HG03280 (cell line): Measurements from ENCODE around the gene EVI5.

Experiments used
- ATAC-seq: cut with Tn5 transposase; IDR thresholded peaks from one replicate; pipeline ENCODE4 v1.9.1; 2021; ENCODE audit warnings: mild to moderate bottlenecking, moderate library complexity; ENCODE audit not compliant: unreplicated experiment

Gene EVI5

GRCh38 chr1:92466683-92467352 is 318.1 kb downstream of the EVI5 start:
- ATAC-seq = no peak

- no peak for ATAC-seq
Observed at GRCh38 chr1:92465256-92465647, 319.7 kb downstream of the EVI5 start.

- no peak for ATAC-seq
Observed at GRCh38 chr1:92464588-92465255, 320.2 kb downstream of the EVI5 start.

- ATAC-seq = no peak
Observed at GRCh38 chr1:92461364-92462097, 323.4 kb downstream of the EVI5 start.

- ATAC-seq = no peak
Observed at GRCh38 chr1:92459871-92460320, 325.0 kb downstream of the EVI5 start.
